ENCODE data around the gene TBC1D20.
"Not testable (repeated sequence)": the region's sequence is repeated elsewhere in the genome, so short reads cannot be mapped to it uniquely, and the experiment has no call there.

Gene TBC1D20

DNA sequence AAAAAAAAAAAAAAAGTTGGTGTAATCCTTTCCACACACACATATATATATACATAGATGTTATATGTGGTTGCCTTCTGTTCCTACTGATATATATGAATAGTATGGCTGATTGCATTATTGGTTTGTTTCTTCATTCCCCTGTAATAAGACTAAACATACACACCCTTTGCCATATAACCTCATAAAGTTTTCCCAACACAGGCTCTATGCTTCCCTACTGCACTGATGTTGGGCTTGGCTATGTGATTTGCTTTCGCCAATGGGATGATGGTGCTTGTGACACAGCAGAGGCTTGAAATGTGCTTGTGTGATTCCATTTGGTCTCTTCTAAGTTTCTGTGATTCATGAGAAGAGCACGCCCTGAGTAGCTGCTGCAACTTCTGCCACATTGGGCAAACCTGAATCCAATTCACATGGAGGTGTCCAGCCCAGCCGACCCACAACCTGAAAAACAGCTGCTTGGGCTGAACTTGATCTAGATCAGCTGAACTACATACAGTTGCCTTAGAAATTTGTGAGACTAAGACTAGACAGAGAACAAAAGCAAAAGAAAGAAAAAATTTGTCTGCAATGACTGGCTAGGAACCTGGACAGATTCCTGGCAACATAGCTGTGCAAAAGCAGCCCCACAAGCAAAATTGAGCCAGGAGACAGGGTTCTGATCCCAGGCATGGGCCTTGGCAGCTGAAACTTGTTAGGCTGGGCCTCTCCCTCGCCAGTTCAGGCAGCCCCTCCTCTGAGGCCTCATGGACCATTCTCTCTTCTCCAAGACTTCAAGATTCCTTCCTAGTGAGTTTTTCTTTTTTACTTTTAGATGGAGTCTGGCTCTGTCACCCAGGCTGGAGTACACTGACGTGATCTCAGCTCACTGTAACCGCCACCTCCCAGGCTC, 13.4 kb upstream of the TBC1D20 start:
- no peak for DNase-seq

DNA sequence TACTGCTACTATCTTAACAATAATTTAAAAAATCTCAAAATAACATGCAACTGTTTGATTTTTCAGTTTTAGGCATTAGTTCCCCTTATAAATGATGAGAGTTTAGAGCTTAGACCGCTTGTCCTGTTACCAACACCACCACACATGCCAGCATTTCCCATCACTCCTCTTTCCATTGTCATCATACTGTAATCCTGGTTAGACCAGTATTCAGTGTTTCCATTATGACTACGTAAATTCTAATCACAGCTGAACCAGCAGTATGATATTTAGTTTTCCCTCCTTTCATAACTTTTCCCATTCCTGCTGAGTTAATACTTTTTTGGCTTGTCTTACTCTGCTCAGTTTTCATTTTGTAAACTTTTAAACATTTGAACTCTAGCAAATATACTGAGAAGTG, 12.2 kb upstream of the TBC1D20 start:
- DNase-seq: no peak

- no peak for DNase-seq
Measured at GRCh38 chr20:472889-473292, 10.6 kb upstream of the TBC1D20 start.

DNA sequence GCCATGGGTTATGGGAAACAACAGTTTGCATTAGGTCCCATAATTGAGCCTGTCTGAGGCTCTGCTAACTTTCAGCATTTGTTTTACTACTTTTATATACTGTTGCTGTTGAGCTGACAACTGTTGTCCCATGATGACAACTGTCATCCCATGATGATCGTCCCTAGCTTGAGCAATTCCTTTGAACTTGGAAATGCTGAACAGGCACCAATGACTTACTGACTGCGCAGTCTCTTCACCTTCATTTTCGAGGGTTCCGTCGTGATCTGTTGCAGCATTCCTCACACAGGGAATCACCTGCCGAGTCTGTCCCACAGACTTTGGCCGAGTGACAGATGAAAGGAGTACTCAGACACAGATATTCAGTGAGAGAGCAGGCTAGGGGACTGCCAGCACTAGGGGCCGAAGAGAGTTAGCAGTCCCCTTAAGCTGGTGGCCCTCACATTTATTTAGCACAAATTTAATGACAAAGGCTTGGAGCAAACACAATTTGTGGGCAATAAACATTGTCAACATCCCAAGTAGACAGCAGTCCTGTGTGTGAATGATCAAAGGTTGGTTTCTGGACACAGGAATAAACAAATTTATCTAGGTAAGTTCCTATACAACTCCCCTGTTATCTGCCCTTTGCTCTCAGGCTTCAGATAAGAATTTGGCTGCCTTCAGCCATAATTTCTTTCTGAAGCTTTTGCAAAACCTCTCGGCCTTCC, 10.0 kb upstream of the TBC1D20 start:
- no peak for DNase-seq

DNA sequence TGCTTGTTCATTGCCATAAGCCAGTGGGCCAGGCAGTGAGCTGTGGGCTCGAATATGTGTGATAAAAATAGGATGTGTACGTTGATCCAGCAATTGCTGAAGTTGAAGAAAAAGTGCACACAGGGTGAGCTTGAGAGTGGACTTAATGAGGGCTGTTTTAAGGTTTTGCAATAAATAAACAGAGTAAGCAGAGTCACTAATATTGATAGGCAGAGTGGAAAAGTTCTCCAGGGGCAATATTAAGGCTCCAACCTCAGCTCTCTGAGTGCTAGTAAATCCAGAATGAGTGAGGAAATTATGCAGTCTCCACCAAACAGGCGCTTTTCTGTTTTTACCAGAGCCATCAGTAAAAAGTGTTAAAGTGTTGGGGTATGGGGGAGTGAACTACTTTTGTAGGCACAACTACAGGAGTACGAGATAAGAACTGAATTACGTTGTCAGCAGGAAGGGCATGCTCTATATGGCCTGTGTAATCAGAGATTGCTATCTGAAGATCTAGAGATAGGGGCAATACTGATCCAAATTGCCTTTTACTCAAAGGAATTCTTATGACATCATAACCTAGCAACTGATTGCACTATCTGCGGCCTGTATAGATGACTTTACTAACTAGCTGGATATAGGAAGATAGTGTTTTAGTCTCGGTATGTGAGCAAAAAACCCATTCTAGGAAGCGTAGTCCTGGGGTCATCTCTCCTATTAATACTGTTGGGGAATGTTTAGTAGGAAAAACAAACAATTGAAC, 7.6 kb upstream of the TBC1D20 start:
- DNase-seq: no peak

DNA sequence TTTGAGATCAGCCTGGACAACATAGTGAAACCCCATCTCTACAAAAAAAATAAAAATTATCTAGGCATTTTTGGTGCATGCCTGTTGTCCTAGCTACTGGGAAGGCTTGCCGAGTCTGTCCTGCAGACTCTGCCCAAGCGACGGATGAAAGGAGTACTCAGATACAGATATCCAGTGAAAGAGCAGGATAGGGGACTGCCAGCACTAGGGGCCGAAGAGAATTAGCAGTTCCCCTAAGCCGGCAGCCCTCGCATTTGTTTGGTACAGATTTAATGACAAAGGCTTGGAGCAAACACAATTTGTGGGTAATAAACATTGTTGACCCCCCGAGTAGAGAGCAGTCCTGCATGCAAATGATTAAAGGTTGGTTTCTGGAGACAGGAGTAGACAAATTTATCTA, 5.4 kb upstream of the TBC1D20 start:
- DNase-seq: no peak

GRCh38 chr20:461254-462198, 807 bp downstream of the TBC1D20 start:
- DNase-seq: peak; percentile 51

- DNase-seq: no peak
Measured at GRCh38 chr20:460707-461106, 1.6 kb downstream of the TBC1D20 start.

- no peak for DNase-seq
Measured at GRCh38 chr20:460180-460579, 2.2 kb downstream of the TBC1D20 start.

GRCh38 chr20:458776-459175, 3.6 kb downstream of the TBC1D20 start:
- no peak for DNase-seq

DNA sequence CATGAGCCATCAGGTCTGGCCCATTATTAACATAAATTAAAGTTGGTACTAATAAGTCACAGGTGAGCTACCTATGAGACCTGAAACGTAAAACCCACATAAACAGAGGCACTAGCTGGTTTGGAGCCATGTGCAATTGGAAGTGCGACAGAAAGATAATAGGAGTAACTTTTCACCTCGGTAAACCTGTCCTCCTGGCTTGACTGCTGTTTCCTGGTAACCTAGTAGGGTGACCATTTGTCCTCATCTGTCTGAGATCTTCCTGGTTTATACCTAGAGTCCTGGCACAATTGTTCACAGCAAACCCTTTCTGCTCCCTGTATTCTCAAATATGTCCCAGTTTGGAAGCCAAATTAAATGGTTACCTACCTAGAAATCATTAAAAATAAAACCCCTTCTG, 7.4 kb downstream of the TBC1D20 start:
- DNase-seq: no peak

DNA sequence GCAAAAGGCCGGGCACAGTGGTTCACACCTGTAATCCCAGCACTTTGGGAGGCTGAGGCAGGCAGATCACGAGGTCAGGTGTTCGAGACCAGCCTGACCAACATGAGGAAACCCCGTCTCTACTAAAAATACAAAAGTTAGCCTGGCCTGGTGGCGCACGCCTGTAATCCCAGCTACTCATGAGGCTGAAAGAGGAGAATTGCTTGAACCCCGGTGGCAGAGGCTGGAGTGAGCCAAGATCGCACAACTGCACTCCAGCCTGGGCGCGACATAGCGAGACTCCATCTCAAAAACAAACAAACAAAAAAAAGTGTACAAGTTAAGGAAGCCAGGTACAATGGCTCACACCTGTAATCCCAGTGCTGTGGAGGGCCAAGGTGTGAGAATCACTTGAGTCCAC, 10.3 kb downstream of the TBC1D20 start:
- not testable (repeated sequence) for DNase-seq

DNA sequence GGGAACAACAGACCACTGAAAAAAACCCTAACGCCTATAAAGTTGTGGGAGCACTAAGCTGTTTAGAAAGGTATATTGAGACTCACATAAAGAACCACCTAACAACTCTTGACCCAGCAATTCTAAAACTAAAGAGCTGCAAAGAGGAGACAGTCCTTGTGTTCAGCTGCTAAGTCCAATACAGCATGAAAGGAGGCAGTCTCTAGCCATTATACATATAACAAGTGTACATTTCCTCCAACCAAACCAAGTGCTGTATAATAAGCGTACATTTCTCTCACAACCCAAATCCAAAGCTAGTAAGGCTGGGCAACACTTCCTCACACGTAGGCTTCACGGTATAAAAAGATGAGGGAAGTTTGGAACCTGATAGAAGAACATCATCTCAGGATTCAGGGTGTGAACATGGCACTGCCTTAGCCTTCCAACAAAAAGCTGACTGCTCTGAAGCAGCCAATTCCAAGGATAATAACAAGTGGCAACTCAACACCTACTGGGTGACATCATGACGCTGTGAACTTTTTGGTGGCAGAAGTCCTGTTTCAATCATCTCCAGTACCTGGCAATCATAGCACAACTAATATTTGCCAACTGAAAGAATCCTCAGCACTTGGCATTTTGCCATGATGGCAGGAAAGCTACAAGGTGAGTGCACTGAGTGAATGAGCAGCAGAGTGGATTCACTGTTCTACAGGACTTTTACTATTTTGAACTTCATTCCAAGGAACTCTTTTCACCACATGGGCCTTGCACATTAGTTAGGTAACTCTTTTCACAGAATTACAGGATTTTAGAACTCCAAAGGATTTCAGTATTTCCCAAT, 16.6 kb downstream of the TBC1D20 start:
- DNase-seq: no peak

GRCh38 chr20:444862-445426, 17.4 kb downstream of the TBC1D20 start:
- DNase-seq: no peak

DNA sequence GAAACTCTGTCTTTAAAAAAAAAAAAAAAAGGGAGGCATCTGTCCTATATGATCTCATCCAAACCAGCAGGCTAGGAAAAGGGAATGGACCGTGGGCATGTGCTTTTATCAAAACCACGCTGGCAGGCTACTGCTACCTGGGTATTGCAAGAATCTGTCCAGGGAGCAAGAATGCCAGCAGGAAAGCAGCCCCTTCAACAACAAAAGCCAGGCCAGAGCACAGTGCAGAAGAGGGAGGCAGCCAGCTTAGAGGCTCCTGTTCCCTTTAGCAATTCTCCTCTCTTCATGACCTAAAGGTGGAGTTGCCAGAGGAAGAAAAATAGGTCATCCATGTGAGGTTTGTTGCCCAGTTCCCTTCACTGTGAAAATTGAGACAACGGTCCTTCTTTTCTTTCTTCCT, 18.2 kb downstream of the TBC1D20 start:
- no peak for DNase-seq

- no peak for DNase-seq
Measured at GRCh38 chr20:443223-443775, 19.0 kb downstream of the TBC1D20 start.

DNA sequence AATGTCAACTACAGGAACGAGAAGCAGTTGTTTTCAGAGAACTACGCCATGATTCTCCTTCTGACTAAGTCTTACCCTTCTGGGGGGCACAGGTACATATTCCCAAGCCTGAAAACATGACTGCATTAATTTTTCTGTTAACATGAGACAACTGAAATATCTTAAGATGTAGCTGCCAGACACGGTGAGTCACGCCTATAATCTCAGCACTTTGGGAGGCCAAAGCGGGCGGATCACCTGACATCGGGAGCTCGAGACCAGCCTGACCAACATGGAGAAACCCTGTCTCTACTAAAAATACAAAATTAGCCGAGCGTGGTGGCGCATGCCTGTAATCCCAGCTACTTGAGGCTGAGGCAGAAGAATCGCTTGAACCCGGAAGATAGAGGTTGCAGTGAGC, 21.7 kb downstream of the TBC1D20 start:
- no peak for DNase-seq

DNA sequence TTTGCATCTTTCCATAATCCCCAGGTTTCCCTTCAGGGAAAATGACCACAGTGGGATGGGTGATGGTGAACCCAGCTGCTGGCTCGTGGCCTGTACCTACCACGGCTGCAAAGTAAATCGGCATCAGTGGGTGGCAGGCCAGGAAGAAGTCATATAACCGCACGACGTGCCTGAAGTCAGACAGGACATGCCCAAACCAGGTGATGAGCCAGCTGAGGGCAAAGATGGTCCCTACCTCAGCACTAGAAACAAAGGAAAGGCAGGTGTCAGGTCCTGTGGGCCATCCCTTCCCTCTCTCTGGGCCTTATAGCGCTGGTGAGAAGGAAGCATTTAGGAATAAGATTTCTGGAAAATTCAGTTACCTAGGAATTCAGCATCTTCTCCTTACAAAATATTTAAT, 22.2 kb downstream of the TBC1D20 start:
- DNase-seq: no peak

DNA sequence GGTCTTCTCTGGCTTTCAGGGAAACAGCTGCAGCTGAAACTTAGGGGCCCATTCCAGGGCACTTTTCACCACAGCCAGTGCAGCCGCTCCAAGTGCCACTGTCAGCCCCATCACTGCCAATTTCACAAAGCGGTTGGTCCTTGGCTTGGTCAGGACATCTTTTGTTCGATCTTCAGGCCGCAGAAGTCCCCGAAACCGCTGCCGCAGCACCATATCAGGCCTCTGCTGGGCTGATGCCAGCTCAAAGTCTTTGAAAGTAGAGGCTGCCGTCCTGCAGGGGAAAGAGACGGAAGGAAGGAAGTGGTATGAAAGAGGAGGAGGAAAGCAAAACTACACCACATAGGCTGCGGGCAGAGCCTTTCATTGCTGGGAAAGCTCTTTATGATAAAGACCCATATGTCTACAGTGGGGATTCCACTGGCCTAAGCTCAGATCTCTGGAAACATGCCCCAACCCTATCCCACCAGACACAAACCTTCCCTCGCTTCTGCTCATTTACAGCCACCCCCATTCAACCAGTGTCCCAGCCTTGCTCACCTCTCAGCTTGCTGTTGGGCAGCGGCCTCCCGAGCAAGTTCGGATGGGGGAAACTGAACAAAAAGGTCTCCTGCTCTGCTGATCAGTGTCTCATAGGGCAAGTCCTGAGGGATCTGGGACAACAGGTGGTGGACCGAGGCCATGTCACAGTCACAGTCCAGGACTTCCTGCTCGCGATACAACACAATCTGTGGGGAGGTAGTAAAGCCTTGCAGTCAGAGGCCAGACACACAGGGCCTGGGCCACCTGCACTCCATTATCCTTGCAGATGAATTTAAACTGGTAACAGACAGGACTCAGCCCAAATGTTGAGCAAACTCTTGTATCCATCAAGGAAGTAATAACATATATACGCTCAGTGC, 23.5 kb downstream of the TBC1D20 start:
- peak; percentile 31 for DNase-seq
